PFSK-1 (cell line): ENCODE data around the gene NFRKB.

Source experiments
- FOXP2 ChIP-seq: optimal IDR thresholded peaks from 2 replicates; pipeline ENCODE3; 2011; ENCODE audit warnings: borderline replicate concordance, control low read depth, inconsistent platforms; ENCODE audit not compliant: insufficient read depth; ENCODE audit errors: extremely low read length, extremely low read depth
- POLR2AphosphoS5 ChIP-seq: IDR thresholded peaks from 2 replicates; pipeline ENCODE4 v1.6.1; 2012; ENCODE audit warnings: low read depth, mild to moderate bottlenecking, control low read depth, low read length, moderate library complexity
- REST ChIP-seq, 2 experiments: IDR thresholded peaks; 2 replicates each; pipeline versions ENCODE4 v1.6.1 to v1.8.0; 2011 to 2012; ENCODE audit warnings: low read depth in 2 of 2, low read length in 2 of 2, control low read depth in 1 of 2, inconsistent platforms in 1 of 2, mild to moderate bottlenecking in 1 of 2, moderate library complexity in 1 of 2; ENCODE audit not compliant: insufficient read depth in 1 of 2
- TAF1 ChIP-seq: IDR thresholded peaks from 2 replicates; pipeline ENCODE4 v1.6.1; 2012; ENCODE audit warnings: low read length, control low read depth, borderline replicate concordance; ENCODE audit not compliant: insufficient read depth

- TF ChIP-seq POLR2AphosphoS5 (no peak), FOXP2 (no peak), REST (IDR thresholded peaks at IDR 0.05; ENCODE audit: insufficient read depth in 1 of 2, low read depth in 2 of 2, low read length in 2 of 2) (no peak), TAF1 (no peak)
These were observed 15.9 kb upstream of the NFRKB start for GRCh38 chr11:129911298-129911697.
